ENCODE measurements around the gene FGFR1OP2.

Gene FGFR1OP2

DNA sequence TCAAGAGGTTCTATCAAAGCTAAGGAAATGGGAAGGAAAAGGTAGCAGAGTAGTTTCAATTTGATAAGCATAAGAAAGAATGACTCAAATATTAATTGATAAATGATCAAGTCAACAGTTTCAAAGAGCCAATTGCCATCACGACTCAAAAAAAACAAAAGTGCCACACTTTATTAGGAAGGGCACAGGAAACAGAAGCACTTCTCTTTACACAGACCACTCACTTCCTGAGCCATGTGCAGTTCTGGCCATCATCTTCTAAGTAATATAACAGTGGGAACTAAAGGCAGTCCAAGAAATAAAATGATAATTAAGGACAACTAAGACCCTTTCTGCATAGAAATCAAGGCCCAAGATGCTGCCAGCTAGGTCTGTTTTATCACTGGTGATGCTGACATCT is 62.7 kb downstream of the FGFR1OP2 start:
- no peak for ATAC-seq
- TF ChIP-seq BACH2 (CRISPR knock-in tag; IDR thresholded peaks at IDR 0.05; ENCODE audit: borderline replicate concordance) (no peak), ZNF70 (CRISPR knock-in tag; IDR thresholded peaks at IDR 0.05) (no peak), TOX (CRISPR knock-in tag; IDR thresholded peaks at IDR 0.05; ENCODE audit: borderline replicate concordance) (no peak), PATZ1 (CRISPR knock-in tag; IDR thresholded peaks at IDR 0.05; ENCODE audit: borderline replicate concordance) (no peak), ISL1 (CRISPR knock-in tag; IDR thresholded peaks at IDR 0.05) (no peak), TSHZ2 (CRISPR knock-in tag; IDR thresholded peaks at IDR 0.05) (no peak), TCF4 (CRISPR knock-in tag; IDR thresholded peaks at IDR 0.05; ENCODE audit: borderline replicate concordance) (no peak), RARB (CRISPR knock-in tag; IDR thresholded peaks at IDR 0.05) (no peak), ZNF565 (CRISPR knock-in tag; conservative IDR thresholded peaks at IDR 0.05; ENCODE audit: low read depth) (no peak), ARNTL (CRISPR knock-in tag; IDR thresholded peaks at IDR 0.05; ENCODE audit: borderline replicate concordance, low read depth) (no peak), SNAI2 (CRISPR knock-in tag; IDR thresholded peaks at IDR 0.05) (no peak), ESRRG (CRISPR knock-in tag; IDR thresholded peaks at IDR 0.05) (no peak), CSDC2 (CRISPR knock-in tag; IDR thresholded peaks at IDR 0.05) (no peak), ZNF8 (CRISPR knock-in tag; IDR thresholded peaks at IDR 0.05) (no peak), ZC3H10 (CRISPR knock-in tag; IDR thresholded peaks at IDR 0.05) (no peak), ZFP3 (CRISPR knock-in tag; IDR thresholded peaks at IDR 0.05) (no peak), CSRNP3 (CRISPR knock-in tag; IDR thresholded peaks at IDR 0.05) (no peak), GLIS3 (CRISPR knock-in tag; IDR thresholded peaks at IDR 0.05) (no peak), POU6F1 (CRISPR knock-in tag; IDR thresholded peaks at IDR 0.05; ENCODE audit: borderline replicate concordance, low read depth) (no peak)
- TF ChIP-seq, protein P1, sequence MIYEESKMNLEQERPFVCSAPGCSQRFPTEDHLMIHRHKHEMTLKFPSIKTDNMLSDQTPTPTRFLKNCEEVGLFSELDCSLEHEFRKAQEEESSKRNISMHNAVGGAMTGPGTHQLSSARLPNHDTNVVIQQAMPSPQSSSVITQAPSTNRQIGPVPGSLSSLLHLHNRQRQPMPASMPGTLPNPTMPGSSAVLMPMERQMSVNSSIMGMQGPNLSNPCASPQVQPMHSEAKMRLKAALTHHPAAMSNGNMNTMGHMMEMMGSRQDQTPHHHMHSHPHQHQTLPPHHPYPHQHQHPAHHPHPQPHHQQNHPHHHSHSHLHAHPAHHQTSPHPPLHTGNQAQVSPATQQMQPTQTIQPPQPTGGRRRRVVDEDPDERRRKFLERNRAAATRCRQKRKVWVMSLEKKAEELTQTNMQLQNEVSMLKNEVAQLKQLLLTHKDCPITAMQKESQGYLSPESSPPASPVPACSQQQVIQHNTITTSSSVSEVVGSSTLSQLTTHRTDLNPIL (CRISPR knock-in tag; IDR thresholded peaks at IDR 0.05; ENCODE audit: low read depth): no peak

DNA sequence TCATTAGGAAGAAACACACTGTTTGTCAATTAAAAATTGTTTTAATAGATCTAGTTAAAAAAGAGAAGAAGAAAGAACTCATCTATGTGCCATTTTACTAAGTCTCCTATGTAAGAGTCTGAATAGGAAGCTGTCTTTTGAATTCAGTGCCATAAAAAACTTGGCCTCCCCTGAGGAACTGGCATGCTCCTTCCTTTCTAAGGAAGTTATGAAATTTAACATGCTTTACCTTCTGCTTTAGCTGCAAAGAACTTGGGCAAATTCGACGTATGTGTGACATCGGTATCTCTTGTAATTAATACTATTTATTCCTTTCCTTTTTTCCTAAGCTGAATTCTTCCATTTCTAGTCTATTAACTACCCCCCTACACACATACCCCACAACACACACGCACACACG is 63.4 kb downstream of the FGFR1OP2 start:
- TF ChIP-seq TCF4 (CRISPR knock-in tag; IDR thresholded peaks at IDR 0.05; ENCODE audit: borderline replicate concordance): no peak
- TF ChIP-seq POU6F1 (CRISPR knock-in tag; IDR thresholded peaks at IDR 0.05; ENCODE audit: borderline replicate concordance, low read depth): no peak
- TF ChIP-seq CSRNP3 (CRISPR knock-in tag; IDR thresholded peaks at IDR 0.05): no peak
- TF ChIP-seq SNAI2 (CRISPR knock-in tag; IDR thresholded peaks at IDR 0.05): no peak
- TF ChIP-seq TSHZ2 (CRISPR knock-in tag; IDR thresholded peaks at IDR 0.05): no peak
- no peak for TF ChIP-seq ESRRG (CRISPR knock-in tag; IDR thresholded peaks at IDR 0.05)
- no peak for TF ChIP-seq ZNF565 (CRISPR knock-in tag; conservative IDR thresholded peaks at IDR 0.05; ENCODE audit: low read depth)
- no peak for TF ChIP-seq PATZ1 (CRISPR knock-in tag; IDR thresholded peaks at IDR 0.05; ENCODE audit: borderline replicate concordance)
- TF ChIP-seq OSR1 (CRISPR knock-in tag; IDR thresholded peaks at IDR 0.05): no peak
- TF ChIP-seq ZFP3 (CRISPR knock-in tag; IDR thresholded peaks at IDR 0.05): no peak
- TF ChIP-seq ZC3H10 (CRISPR knock-in tag; IDR thresholded peaks at IDR 0.05): no peak

More for the DNA sequence above, 63.4 kb downstream of the FGFR1OP2 start:
- no peak for ATAC-seq

All from SK-N-SH treated with all-trans-retinoic acid at 6 μM for 48 hours (cell line).